GM04503 (cell line): Measurements from ENCODE around the gene HECW1.

ENCODE experiments used
- DNase-seq: peaks from one replicate; pipeline ENCODE4 v3.0.0-alpha.2; 2012; ENCODE audit warnings: low read depth

Gene HECW1

DNA sequence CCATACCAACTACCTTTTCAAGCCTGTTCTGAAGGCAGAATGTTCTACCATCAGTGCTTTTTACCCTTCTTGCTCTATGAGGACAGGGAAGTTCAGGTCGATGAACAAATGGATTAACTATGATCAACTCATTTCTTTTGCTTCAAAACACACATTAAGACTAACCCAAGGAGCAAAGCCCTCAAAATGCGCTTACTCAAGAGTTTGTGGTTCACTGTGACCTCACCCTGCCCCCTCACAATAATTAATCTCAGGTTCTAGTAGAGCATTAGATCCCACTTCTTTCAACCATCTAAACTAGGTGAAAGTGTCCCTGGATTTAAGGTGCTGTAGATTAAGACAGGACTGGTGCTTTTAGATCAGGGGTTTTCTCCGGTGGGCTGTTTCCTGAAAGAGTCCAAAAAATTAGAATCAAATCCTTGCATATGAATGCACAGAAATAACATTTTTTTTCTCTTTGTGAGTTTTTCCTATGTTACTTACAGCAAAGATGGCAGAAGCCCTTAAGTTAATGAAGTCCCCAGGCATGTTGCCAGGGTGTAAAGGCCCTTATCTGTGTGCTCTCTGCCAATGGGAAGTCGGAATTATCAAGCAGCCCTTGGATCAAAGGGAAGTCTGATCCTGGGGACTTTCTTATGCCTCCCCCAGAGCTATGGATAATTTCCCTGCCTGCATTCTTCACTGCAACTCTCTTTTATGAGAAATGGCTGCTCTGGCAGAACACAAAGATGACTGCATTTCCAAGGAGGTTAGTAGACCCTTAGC is 264.9 kb downstream of the HECW1 start:
- no peak for DNase-seq

DNA sequence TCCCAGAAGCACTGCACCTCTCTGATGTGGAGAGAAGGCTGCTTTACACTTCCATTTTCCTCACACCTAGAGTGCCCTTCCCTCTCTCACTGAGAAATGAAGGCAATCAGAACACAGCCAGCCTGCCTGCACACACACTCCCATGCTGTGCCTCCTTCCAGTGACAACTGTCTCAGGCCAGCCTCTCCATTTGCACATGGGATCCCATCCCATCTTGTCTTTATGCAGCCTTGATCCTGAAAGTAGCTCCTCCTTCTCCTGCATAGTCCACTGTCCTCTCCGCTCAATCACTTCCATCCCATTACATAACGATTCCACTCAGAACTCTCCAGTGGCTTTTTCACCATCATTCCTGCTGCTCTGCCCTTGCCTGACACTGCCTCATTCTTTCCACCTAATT is 266.8 kb downstream of the HECW1 start:
- DNase-seq: no peak

DNA sequence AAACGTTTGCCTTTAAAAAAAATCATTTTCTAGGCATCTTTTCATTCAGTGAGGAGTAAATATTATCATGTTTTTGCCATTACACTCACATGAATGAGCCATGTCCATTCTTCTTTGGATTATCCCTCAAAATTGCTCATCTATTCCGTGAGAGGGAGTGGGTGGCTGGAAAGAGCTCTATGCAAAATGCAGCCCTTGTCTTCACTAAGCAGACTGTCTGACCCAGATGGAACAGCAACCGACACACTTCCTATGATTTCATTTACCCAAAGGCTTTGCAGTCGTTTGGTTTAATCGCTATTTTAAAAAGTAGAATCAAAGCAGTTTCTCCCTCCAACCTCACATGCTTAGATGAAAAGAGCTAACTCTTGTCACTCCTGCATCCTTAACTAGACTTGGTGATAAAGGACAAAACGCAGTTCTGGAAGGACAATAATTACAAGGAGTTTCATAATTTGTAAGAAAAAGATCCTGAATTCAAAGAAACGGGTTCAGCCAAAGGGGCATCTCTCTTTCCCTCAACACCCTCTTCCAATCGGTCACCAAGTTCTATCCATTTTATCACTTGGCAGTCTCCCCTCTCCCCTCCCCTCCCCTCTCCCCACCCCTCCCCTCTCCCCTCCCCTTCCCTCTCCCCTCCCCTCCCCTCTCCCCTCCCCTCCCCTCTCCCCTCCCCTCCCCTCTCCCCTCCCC is 272.3 kb downstream of the HECW1 start:
- DNase-seq: no peak

DNA sequence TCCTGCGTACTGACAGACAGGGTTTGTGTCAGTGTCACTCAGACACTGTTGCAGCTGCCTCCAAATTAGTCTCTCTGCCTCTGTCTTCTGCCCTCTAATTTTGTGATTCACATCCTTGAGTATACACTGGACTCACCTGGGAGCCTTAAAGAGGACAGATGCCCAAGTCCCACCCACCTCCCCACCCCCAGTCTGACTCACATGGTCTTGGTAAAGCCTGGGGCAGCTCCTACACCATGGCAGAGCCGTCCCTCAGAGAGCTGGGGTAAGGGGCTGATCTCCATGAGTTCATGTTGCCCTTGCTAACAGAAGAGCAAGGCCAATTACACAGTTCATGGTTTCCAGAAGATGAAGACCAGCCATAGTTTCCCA is 272.8 kb downstream of the HECW1 start:
- no peak for DNase-seq

DNA sequence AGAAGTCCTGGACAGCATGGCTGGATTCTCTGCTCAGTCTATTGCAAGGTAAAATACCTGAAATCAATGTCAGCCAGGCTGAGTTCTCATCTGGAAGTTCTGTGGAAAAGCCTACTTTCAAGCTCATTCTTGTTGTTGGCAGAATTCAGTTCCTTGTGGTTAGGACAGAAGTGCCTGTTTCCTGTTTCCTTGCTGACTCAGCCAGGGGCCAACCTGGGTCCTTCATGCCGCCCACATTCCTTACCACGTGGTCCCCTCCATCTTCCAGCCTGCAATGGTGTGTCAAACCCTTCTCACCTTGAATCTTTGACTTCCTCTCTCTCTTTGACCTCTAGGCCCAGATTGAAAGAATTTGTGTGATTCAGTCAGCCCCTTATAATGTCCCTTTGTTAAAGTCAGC is 273.4 kb downstream of the HECW1 start:
- no peak for DNase-seq

DNA sequence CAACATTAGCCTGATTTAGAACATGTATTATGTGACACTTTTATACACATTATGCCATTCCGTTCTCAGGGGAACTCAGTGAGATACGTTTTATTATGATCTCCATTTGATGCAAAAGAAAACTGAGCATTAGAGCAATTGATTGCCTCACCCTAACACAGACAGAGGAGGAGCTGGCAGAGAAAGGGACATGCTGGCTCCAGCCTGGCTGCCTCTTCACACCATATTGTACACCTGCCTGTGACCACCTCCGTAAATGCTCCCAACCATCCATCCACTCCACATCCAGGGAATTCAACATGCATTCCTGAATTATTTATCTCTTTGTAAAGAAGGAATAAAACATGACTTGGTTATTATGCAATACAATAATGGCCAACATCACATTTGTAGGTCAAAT is 275.5 kb downstream of the HECW1 start:
- no peak for DNase-seq

DNA sequence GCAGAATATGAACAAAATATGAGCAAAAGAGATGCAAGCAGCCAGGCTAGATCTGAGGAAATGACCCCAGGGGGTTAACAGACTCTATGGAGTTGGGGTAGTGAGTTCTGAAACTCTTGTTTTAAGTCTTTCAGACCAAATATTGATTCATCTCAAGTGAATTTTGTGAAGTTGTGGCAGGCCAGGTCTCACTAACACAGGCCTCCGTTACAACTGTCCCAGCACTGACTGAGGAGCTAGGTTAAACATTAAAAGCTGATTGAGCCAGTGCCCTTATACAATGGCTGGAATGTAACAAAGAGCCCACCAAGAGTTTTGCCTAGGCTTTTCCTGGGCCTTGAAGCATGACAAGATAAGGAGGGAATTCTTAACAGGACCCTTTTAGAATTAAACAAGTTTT is 278.1 kb downstream of the HECW1 start:
- DNase-seq: no peak

DNA sequence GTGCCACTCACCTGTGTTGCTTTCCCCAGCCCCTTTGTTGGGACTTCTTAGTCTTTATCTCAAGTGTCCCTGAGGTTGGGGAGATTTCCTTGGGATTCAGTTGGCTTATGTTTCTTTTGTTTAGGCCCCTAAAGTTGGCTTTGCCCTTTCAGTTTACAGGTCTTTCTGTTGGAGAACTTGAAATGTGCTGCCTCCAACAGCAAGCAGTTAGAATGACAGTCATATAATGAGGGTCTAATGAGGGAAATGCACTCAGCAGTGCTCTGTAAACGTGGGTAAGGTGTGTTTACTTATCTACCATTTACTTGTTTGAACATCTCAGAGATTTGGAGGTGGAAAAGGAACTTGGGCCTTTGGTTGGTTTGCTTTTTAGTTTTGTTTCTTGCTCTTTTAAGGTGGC is 279.1 kb downstream of the HECW1 start:
- no peak for DNase-seq

DNA sequence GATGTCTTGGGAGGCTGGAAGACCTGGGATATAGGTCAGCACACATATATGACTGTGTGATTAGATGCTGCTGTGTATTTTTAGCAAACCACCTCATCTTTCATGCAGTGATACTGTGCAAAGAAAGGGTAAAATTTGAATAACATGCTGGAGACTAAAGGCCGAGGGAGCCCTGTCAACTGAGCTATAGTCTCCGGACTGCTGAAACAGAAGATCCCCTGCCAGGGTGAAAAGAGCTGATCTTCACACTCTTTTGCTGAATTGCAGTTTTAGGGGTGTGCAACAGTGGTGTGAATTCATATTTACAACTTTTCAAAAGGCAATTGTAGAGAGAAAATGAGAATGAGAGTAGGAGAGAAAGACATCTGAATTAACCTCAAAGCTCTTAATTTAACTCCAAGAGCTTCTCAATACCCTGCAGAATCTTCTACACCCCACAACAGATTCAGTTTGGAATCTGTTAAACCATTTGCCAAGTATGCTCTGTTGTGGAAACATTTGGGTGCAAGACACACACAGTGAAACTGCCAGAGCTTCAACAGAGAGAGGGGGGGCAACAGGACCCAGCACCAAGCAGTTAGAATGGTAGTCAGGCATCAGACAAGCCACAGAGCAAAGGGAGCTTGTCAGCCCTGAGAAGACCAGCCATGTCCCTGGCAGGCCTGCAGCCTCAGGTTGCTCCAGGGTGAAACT is 280.3 kb downstream of the HECW1 start:
- no peak for DNase-seq

DNA sequence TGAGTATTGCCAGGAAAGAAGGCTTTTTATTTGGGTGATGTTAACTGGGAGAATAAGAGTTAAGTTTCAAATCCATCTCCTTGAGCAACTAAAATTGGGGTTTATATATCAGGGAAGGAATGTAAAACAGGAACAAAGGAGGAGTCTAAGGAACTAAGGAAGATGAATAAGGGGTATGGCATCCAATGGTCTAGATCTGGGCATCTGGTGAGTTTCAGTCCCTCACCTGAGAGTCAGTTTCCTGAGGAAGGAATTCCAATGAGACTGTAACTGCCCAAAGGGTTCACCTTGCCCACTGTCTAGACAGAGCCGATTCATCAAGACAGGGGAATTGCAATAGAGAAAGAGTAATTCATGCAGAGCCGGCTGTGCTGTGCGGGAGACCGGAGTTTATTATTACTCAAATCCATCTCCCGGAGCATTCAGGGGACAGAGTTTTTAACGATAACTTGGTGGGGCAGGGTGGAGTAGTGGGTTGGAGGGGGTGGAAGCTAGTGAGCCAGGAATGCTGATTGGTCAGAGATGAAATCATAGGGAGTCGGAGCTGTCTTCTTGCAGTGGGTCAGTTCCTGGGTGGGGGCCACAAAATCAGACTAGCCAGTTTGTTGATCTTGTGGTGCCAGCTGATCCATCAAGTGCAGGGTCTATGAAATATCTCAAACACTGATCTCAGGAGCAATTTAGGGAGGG is 282.1 kb downstream of the HECW1 start:
- no peak for DNase-seq

DNA sequence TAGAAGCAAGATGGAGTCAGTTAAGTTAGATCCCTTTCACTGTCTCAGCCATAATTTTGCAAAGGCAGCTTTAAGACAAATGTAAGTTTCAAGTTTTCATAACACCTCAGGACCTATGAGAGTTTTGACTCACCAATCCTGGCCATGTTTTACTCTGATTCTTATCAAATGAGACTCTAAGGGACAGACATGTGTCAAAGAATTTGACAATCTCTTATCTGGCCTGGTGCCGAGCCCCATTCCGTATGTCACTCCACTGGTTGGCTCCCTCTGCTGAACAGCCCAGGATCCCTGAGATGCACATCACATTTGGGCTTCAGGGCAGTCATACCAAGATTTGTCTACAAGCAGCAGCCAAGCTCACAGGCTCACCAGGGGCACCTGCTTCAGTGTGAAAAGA is 282.9 kb downstream of the HECW1 start:
- DNase-seq: no peak

DNA sequence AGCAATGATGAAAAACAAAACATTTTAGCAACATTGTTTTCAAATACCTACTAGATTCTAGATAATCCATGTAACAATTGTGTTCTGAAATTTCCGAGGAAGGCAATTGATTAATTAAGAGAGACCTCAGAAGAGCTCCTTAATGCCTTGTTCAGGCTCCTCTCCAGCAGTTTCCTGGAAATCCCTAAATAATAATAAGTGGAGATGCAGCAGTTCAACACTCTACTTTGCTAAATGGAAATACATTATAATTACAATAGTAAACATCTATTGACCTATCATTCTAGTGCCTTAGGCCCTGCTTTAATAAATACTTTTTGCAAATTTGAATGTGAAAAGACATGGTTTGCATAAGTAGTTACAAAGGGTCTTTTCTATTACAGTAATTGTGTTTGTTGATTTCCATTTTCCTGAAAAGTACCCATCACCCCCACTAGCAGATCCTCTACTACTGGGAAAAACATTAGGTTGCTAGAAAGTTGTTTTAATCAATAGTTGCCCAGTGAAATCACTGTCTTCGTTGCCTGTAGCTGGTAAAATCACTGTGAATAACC is 283.8 kb downstream of the HECW1 start:
- DNase-seq: no peak

DNA sequence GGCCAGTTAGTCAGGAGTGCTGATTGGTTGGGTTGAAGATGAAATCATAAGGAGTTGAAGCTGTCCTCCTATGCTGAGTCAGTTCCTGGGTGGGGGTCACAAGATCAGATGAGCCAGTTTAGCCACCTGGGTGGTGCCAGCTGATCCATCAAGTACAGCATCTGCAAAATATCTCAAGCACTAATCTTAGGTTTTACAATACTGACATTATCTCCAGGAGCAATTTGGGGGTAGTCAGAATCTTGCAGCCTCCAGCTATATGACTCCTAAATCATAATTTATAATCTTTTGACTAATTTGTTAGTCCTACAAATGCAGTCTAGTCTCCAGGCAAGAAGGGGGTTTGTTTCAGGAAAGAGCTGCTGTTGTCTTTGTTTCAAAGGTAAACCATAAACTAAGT is 286.4 kb downstream of the HECW1 start:
- DNase-seq: no peak

DNA sequence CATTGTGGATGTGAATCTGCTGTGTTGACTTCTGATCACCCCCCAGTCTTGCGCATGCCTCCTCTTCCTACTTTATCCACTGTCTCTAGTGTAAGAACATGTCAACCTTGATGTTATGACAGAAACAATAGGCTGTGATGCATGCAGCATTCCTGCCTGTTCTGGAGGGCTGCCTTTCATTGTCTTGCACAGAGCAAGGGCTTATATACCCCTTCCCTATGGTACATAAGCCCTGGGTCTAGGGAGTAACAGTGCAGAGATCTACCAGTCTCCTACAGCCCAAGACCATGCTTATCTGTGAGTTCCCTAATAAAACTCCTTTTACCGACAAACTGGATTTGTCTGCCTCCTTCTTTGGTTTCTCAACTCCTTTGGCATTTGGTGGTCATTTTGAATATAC is 293.5 kb downstream of the HECW1 start:
- DNase-seq: no peak

DNA sequence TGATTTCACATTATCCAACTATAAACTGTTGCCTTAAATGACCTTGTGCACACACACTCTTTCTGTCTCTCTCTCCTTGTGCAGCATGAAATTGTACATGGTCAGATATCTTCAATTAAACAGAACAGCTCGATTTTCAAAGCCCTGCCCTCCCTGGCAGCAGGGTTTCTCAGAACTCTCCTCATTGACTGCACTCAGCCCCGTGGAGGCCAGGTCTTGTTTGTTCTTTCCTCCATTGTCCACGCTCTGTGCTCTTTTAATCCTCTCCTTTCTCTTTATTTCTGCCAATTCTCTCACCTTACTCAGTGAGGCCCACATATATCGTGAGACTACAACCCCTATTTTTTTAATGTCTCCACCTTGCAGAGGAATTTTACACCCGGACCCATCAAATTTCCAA is 294.5 kb downstream of the HECW1 start:
- DNase-seq: no peak

DNA sequence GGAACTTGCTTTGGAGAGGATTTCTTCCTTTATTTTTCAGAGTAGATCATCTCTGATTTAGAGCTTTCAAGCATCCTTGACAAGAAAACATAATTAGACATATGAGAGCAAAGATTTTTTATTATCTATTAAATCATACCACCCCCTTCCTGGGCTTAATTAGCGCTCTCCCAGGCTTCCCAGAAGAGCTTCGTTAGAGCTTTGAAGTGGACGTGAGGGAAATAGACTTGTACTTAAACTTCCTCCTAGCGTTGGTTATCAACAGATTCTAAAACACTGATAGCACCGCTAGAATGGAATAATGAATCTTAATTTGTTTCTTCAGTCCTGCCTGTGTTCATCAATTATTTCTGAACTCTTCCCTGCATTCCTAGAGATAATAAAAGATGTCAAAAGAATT is 296.5 kb downstream of the HECW1 start:
- DNase-seq: no peak

DNA sequence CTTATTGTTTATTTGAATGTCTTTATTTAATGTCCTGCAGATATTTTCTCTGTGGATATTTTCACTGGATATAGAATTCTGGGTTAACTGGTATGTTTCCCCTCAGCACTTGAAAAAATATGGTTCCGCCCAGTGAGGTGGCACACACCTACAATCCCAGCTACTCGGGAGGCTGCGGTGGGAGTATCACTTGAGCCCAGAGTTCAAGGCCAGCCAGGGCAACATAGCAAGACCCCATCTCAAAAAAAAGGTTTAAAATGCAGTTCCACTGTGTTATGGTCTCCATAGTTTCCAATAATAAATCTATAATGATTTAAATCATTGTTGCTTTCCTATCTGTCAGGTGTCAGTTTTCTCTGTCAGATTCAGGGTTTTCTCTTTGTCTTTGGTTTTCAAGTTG is 305.0 kb downstream of the HECW1 start:
- DNase-seq: no peak

DNA sequence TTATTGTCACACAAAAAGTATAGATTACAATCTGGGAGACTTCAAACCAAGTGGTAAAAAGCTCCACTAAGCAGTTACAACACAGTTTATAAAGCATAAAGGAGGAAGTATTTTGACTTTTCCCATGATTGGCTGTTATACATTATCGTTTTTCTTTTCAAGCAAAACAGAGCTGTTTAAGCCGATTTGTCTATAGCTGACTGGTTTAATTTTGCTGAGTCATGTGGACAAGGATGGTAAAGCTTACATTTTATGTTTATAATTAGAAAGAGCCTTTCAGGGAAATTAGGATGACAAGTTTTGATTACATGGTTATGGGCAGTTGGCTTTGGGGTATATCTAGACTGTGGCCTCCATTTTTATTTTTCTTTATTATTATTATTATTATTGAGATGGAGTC is 318.0 kb downstream of the HECW1 start:
- DNase-seq: no peak

DNA sequence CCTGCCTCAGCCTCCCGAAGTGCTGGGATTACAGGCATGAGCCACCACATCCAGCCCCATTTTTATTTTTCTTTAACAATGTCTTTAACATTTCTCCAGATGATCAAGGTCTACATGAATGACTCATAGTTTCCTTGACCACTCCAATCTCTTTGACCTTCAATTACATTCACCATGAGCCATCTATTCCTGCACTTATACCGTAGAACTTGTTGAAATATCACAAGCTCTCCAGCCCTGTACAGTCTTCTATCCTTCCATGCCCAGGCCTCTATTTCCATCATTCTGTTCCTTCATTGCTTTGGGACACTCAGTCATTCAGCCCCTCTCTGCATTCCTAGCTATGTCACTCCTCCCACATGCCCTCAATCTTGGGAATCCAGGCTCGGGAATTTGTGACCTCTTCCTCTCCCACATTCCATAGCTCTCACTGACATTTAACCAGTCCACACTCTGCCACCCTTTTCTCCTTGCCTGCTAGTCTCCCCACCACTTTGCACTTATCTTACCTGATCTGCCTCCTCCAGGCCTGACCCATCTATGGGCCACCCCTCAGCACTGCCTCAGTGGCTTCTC is 318.7 kb downstream of the HECW1 start:
- no peak for DNase-seq

DNA sequence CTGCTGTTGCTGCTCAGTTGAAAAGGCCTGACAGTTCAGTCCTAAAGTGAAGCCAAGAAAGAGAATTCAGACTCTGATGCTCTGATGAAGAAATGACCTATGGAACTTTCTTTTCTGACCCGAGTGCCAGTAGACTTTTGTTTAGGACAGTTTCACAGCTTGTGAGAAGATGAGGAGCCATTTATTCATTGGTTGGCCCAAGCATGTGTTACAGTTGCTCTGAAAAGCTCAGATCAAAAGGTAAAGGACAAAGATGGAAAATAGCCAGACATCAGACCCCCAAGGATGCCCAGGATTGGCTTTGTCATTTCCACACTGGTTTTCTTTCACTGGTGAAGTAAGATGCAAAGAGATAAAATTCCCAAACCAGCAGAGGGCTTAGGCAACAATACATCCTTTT is 321.2 kb downstream of the HECW1 start:
- no peak for DNase-seq

DNA sequence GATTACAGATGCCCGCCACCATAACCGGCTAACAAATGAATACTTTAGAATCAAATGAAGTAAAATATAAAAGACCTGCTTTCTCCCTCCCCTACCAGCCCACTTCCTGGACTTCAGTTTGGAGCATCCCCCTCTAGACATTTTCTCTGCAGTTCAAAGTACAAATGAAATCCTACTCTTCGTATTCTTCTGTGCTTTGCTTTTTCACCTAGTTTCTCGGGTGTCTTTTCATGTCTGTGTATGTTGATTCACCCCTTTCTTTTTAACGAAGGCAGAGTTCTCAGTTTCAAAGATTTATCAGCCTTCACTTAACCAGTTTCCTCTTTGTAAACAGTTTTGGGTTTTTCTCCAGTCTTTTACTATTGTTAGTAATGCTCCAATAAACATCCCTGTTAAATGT is 324.6 kb downstream of the HECW1 start:
- DNase-seq: no peak

DNA sequence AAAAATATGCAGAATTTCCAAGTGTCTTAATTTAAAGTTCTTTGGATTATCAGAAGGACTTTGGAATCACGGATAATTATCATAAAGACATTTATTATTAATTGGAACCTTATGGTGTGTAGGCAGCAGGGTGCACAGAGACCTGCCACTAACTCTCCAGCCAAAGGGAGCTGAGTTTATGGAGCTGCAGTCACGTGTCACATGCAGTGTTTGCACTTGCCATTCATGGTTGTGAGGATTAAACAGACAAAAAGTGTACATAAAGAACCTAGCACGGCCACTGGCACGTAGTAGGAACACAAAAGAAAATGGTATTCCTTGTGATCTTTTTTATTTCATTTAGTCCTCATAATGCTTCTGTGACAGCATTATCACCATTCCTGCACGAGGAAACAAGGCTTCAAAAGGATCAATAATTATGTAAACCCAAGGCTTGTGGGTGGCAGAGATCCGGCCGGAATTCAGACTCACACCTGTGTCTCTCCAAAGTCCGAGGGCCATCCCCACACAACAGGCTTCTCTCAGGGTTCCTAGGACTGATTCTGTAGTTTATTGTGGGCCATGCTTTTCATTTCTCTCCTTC is 326.5 kb downstream of the HECW1 start:
- DNase-seq: no peak
